Ishikawa (cell line): Measurements from ENCODE around the gene SLC35A3.

ENCODE experiments used
- CEBPB ChIP-seq: IDR thresholded peaks from 2 replicates; pipeline ENCODE4 v1.6.1; 2012
- CREB1 ChIP-seq: IDR thresholded peaks from 2 replicates; pipeline ENCODE4 v1.6.1; 2012; ENCODE audit warnings: low read depth
- EGR1 ChIP-seq: IDR thresholded peaks from 2 replicates; pipeline ENCODE4 v1.6.1; 2012
- EP300 ChIP-seq: IDR thresholded peaks from 2 replicates; pipeline ENCODE4 v1.6.1; 2012; ENCODE audit warnings: borderline replicate concordance
- FOXM1 ChIP-seq: IDR thresholded peaks from 2 replicates; pipeline ENCODE4 v1.6.1; 2012; ENCODE audit warnings: low read depth, borderline replicate concordance
- NFIC ChIP-seq: IDR thresholded peaks from 2 replicates; pipeline ENCODE4 v1.6.1; 2012
- RAD21 ChIP-seq: IDR thresholded peaks from 2 replicates; pipeline ENCODE4 v1.6.1; 2012; ENCODE audit warnings: low read depth
- TAF1 ChIP-seq: IDR thresholded peaks from 2 replicates; pipeline ENCODE4 v1.6.1; 2012; ENCODE audit warnings: low read depth, mild to moderate bottlenecking
- TCF12 ChIP-seq: IDR thresholded peaks from 2 replicates; pipeline ENCODE4 v1.6.1; 2012; ENCODE audit warnings: low read depth
- TEAD4 ChIP-seq: IDR thresholded peaks from 2 replicates; pipeline ENCODE4 v1.6.1; 2012
- YY1 ChIP-seq: IDR thresholded peaks from 2 replicates; pipeline ENCODE4 v1.6.1; 2012; ENCODE audit warnings: low read depth
- ZBTB7A ChIP-seq: IDR thresholded peaks from 2 replicates; pipeline ENCODE4 v1.6.1; 2012; ENCODE audit warnings: low read depth
- TF ChIP-seq, protein P1 (sequence below): IDR thresholded peaks from 2 replicates; pipeline ENCODE4 v1.6.1; 2012
- TF ChIP-seq, protein P2 (sequence below): IDR thresholded peaks from 2 replicates; pipeline ENCODE4 v1.6.1; 2012; ENCODE audit warnings: low read depth, mild to moderate bottlenecking
- TF ChIP-seq, protein P3 (sequence below): IDR thresholded peaks from 2 replicates; pipeline ENCODE4 v1.6.1; 2012

Gene SLC35A3

DNA sequence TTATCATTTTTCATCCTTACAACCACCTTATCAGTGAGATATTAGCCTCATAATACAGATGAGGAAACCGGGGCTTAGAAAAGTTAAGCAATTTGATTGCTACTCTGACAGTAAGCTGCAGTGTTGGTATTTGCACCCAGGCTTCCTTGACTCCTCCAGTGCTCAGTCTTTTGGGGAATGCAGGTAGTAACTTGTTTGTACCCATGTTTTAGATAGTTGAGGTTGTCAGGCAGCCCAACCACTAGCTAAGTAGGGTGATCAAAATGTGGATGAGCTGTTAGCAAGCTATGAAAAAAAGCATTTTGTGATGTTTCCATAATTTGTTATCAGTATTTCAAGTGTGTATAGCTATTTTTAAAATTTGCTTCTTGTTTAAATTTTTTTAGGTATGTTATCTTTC lies 82.1 kb downstream of the SLC35A3 start:
- TF ChIP-seq, protein P1, sequence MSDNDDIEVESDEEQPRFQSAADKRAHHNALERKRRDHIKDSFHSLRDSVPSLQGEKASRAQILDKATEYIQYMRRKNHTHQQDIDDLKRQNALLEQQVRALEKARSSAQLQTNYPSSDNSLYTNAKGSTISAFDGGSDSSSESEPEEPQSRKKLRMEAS: no peak
- TF ChIP-seq ZBTB7A: no peak
- no peak for TF ChIP-seq CREB1
- no peak for TF ChIP-seq CEBPB
- TF ChIP-seq FOXM1: no peak
- no peak for TF ChIP-seq YY1

DNA sequence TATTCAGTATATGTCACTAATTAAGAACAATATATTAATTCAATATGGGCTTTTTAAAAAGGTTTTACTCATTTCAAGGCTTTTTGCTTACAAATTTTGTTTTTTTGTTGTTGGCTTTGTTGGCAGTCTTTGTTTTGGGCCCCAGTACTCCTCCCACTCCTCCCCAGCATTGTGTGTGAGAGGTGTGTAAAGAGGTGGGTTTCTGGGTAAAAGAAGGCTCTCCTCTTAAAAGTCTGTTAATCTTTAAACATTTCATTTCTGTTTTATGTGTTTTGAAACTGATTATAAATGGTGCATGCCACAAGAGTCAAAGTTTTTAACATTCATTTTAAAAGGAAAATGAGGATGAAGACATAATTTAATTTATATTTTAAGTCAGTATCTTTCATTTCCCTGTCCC lies 83.3 kb downstream of the SLC35A3 start:
- TF ChIP-seq, protein P2, sequence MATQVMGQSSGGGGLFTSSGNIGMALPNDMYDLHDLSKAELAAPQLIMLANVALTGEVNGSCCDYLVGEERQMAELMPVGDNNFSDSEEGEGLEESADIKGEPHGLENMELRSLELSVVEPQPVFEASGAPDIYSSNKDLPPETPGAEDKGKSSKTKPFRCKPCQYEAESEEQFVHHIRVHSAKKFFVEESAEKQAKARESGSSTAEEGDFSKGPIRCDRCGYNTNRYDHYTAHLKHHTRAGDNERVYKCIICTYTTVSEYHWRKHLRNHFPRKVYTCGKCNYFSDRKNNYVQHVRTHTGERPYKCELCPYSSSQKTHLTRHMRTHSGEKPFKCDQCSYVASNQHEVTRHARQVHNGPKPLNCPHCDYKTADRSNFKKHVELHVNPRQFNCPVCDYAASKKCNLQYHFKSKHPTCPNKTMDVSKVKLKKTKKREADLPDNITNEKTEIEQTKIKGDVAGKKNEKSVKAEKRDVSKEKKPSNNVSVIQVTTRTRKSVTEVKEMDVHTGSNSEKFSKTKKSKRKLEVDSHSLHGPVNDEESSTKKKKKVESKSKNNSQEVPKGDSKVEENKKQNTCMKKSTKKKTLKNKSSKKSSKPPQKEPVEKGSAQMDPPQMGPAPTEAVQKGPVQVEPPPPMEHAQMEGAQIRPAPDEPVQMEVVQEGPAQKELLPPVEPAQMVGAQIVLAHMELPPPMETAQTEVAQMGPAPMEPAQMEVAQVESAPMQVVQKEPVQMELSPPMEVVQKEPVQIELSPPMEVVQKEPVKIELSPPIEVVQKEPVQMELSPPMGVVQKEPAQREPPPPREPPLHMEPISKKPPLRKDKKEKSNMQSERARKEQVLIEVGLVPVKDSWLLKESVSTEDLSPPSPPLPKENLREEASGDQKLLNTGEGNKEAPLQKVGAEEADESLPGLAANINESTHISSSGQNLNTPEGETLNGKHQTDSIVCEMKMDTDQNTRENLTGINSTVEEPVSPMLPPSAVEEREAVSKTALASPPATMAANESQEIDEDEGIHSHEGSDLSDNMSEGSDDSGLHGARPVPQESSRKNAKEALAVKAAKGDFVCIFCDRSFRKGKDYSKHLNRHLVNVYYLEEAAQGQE: no peak
- TF ChIP-seq CREB1: no peak
- TF ChIP-seq RAD21: no peak
- no peak for TF ChIP-seq TEAD4
- TF ChIP-seq EGR1: no peak
- TF ChIP-seq, protein P3, sequence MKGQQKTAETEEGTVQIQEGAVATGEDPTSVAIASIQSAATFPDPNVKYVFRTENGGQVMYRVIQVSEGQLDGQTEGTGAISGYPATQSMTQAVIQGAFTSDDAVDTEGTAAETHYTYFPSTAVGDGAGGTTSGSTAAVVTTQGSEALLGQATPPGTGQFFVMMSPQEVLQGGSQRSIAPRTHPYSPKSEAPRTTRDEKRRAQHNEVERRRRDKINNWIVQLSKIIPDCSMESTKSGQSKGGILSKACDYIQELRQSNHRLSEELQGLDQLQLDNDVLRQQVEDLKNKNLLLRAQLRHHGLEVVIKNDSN: no peak
- no peak for TF ChIP-seq CEBPB
- TF ChIP-seq TCF12: no peak
- TF ChIP-seq TAF1: no peak
- no peak for TF ChIP-seq EP300
- no peak for TF ChIP-seq NFIC
- TF ChIP-seq YY1: no peak
- no peak for TF ChIP-seq FOXM1
- TF ChIP-seq, protein P1: no peak

DNA sequence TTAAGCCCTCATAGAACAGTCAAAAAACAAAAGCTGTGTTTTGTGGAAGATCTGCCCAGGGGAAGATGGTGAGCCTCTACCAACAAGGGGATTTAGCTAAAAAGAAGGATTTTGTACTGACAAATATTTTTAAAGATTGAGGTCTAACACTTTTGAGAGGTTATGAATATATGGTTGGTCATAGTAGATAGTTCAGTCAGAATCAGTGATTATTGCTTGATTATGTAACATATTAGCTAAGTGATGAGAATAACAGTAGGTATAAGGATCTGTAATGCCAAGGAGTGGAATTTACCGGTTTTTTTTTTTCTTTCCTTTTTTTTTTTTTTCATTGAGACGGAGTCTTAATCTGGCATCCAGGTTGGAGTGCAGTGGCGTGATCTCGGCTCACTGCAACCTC lies 83.9 kb downstream of the SLC35A3 start:
- no peak for TF ChIP-seq TEAD4
- TF ChIP-seq YY1: no peak
- no peak for TF ChIP-seq TAF1
- TF ChIP-seq EGR1: no peak
- TF ChIP-seq, protein P1: no peak
- no peak for TF ChIP-seq EP300
- TF ChIP-seq, protein P2: no peak
- TF ChIP-seq CEBPB: no peak
- TF ChIP-seq, protein P3: no peak
- TF ChIP-seq FOXM1: no peak
- TF ChIP-seq RAD21: no peak
- TF ChIP-seq CREB1: no peak
- TF ChIP-seq TCF12: no peak
- TF ChIP-seq NFIC: no peak
- no peak for TF ChIP-seq ZBTB7A

DNA sequence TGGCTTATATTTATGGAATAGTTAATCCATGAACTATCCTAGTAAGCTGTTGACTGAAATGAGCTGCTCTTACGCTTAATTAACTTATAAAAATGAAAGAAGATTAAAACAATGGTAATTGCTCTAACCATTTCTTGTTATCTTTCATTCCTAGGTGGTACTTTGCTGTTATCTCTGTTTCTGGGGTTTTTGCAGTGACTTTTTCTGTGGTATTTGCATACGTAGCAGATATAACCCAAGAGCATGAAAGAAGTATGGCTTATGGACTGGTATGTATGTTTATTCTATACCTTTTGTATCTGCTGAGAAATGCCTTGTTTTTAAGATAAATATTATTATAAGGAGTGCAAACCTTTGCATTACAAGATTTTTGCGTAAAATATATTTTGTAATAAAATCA lies 91.9 kb downstream of the SLC35A3 start:
- TF ChIP-seq CEBPB (no peak), TEAD4 (no peak), FOXM1 (no peak), ZBTB7A (no peak), TCF12 (no peak), NFIC (no peak), YY1 (no peak), RAD21 (no peak), EP300 (no peak), EGR1 (no peak), CREB1 (no peak)
- TF ChIP-seq, protein P3: no peak
- TF ChIP-seq, protein P2: no peak
- TF ChIP-seq, protein P1: no peak
